Gastroesophageal sphincter (tissue), 4 donors: ENCODE results near the gene ASB15. TPM values are rescaled to one million over a fixed set of nuclear protein-coding genes. Genes with fewer than 3 reads are reported as not detected.

Experiments
- ATAC-seq: fragments of 150-250 bp; one replicate; pipeline ENCODE4 v1.9.1; 2016; ENCODE audit warnings: mild to moderate bottlenecking, moderate library complexity
- H3K27ac ChIP-seq, 4 donors: fragments of 200-600 bp; sonication (generic) in 3 of 4; 1 replicate in 3 of 4; 2 replicates in 1 of 4; pipeline ENCODE4 v1.5.1; 2016 to 2019
- H3K27me3 ChIP-seq: fragments of 200-600 bp; sonication (generic); one replicate; pipeline ENCODE4 v1.5.1; 2019
- H3K36me3 ChIP-seq, 2 donors: fragments of 200-600 bp; sonication (generic); one replicate each; pipeline ENCODE4 v1.5.1; 2019; ENCODE audit warnings: control low read depth in 1 of 2
- H3K4me1 ChIP-seq, 3 donors: fragments of 200-600 bp; sonication (generic); 1 replicate in 2 of 3; 2 replicates in 1 of 3; pipeline ENCODE4 v1.5.1; 2016 to 2019; ENCODE audit warnings: control low read depth in 2 of 3
- H3K4me3 ChIP-seq, 2 donors: fragments of 200-600 bp; sonication (generic); one replicate each; pipeline ENCODE4 v1.5.1; 2019; ENCODE audit warnings: mild to moderate bottlenecking in 1 of 2, moderate library complexity in 1 of 2
- H3K9me3 ChIP-seq, 3 donors: fragments of 200-600 bp; sonication (generic); one replicate each; pipeline ENCODE4 v1.5.1; 2017 to 2019; ENCODE audit warnings: control low read depth in 2 of 3
- EP300 ChIP-seq: sonication (generic); formaldehyde crosslinking; IDR thresholded peaks from one replicate; pipeline ENCODE4 v1.6.1; 2017; ENCODE audit warnings: antibody characterized with exemption, mild to moderate bottlenecking
- POLR2AphosphoS5 ChIP-seq: sonication (generic); formaldehyde crosslinking; IDR thresholded peaks from one replicate; pipeline ENCODE4 v1.6.1; 2017; ENCODE audit warnings: antibody characterized with exemption
- WGBS, 2 donors: methylation state at CpG; one replicate each; pipeline ENCODE4 v1.1.5; 2018; ENCODE audit warnings: low coverage in 1 of 2; 5-methylcytosine and 5-hydroxymethylcytosine counted together
- total RNA-seq, 4 donors: library from RNA; depleted of rRNA; stranded (reverse); fragments of >200 nt; gene quantifications; one replicate each; pipeline ENCODE4 v1.1.0, GENCODE V29; 2016
- TF ChIP-seq, protein P1 (sequence below), 4 experiments: fragments of 200-600 bp in 2 of 4; fragments of 450-650 bp in 2 of 4; sonication (generic) in 1 of 4; IDR thresholded peaks; one replicate each; pipeline ENCODE4 v1.5.1; 2017 to 2019; ENCODE audit warnings: antibody characterized with exemption in 4 of 4, mild to moderate bottlenecking in 2 of 4, moderate library complexity in 2 of 4

Gene ASB15
- total RNA-seq, 4 donors from 2014 or later, result not detected

DNA sequence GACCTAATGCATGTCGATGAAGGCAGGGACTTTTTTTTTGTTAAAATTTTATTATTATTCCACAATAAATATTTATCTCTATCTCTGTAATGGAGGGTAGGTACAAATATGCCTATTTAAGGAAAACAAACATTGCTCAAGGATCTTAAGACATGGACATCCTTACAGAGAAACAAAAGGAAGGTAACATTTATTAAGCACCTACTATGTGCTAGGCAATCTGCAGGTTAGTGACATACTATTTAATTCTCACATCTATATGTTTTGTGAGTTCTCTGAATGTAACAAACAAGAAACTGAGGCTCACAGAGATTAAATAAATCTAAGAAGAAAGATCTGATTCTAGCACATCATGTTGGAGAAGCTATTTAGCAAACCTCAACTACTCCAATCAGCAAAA is 86.1 kb downstream of the ASB15 start:
- no peak for ATAC-seq
- no peaks in the 10 kb centered on the region for H3K27me3 ChIP-seq
- peaks cover 0 to 71% of the 10 kb centered on the region in 2 donors for H3K36me3 ChIP-seq
- no peak overlapping the region for H3K27ac ChIP-seq
- TF ChIP-seq EP300, result no peak
- TF ChIP-seq POLR2AphosphoS5, result no peak
- TF ChIP-seq, protein P1, sequence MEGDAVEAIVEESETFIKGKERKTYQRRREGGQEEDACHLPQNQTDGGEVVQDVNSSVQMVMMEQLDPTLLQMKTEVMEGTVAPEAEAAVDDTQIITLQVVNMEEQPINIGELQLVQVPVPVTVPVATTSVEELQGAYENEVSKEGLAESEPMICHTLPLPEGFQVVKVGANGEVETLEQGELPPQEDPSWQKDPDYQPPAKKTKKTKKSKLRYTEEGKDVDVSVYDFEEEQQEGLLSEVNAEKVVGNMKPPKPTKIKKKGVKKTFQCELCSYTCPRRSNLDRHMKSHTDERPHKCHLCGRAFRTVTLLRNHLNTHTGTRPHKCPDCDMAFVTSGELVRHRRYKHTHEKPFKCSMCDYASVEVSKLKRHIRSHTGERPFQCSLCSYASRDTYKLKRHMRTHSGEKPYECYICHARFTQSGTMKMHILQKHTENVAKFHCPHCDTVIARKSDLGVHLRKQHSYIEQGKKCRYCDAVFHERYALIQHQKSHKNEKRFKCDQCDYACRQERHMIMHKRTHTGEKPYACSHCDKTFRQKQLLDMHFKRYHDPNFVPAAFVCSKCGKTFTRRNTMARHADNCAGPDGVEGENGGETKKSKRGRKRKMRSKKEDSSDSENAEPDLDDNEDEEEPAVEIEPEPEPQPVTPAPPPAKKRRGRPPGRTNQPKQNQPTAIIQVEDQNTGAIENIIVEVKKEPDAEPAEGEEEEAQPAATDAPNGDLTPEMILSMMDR (IDR thresholded peaks at IDR 0.05), result no peak
- H3K4me3 ChIP-seq, result no peak overlapping the region
- H3K4me1 ChIP-seq, result peaks cover 0 to 10% (median 0%) of the 10 kb centered on the region in 3 donors
- 83 to 100% methylated on average over 1 of the region's 1 CpG for WGBS, 2 donors
- H3K9me3 ChIP-seq, result no peaks in the 10 kb centered on the region

Other genes starting within 250 kb of the ASB15 start
- 10 to 100 TPM in 1 of 4 donors, 1 to 10 TPM in 2, under 1 TPM in 1; 0.94 to 18.5 (median 7.2) TPM for gene IQUB, start 67.2 kb upstream of the ASB15 start, total RNA-seq
- 100 to 1,000 TPM in 2 of 4 donors, 10 to 100 TPM in 2; 65.4 to 172 (median 115) TPM for gene NDUFA5, start 44.0 kb upstream of the ASB15 start, total RNA-seq
- gene LMOD2, start 54.0 kb downstream of the ASB15 start, total RNA-seq, result not detected
- gene WASL, start 147.2 kb downstream of the ASB15 start, total RNA-seq, result 10 to 100 TPM; 42.5 to 55.9 (median 47.9) TPM
- not detected for gene HYAL4, start 243.3 kb downstream of the ASB15 start, total RNA-seq